ENCODE measurements around the gene RPL36AL.

RPL36AL gene

GRCh38 chr14:49615776-49616175 is 4.7 kb downstream of the RPL36AL start:
- FAIRE-seq (no peak), DNase-seq (ENCODE audit: insufficient read length, low spot score) (no peak)
- no peak for TF ChIP-seq CTCF (IDR thresholded peaks at IDR 0.05; ENCODE audit: insufficient read depth, missing control alignments)

DNA sequence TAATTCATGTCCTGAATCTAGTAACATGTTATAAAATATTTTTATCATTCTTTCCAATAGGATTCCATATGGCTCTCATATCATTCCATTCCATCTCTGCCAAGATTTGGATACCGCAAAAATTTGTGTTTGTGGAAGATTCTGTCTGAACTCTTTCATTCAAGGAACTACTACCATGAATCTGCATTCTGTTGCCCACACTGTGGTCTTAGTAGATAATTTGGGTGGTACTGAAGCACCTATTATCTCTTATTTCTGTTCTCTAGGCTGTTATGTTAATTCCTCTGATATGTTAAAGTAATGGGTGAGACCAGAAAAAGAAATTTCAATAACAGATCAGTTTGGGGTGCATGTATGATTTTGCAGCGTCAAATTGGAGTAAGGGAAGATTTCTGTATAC is 6.2 kb downstream of the RPL36AL start:
- no peak for FAIRE-seq
- no peak for TF ChIP-seq CTCF (IDR thresholded peaks at IDR 0.05; ENCODE audit: insufficient read depth, missing control alignments)
- no peak for DNase-seq (ENCODE audit: insufficient read length, low spot score)

- FAIRE-seq = no peak
- TF ChIP-seq CTCF (IDR thresholded peaks at IDR 0.05; ENCODE audit: insufficient read depth, missing control alignments) = no peak
- DNase-seq (ENCODE audit: insufficient read length, low spot score) = no peak
Observed at GRCh38 chr14:49612671-49613070, 7.8 kb downstream of the RPL36AL start.

DNA sequence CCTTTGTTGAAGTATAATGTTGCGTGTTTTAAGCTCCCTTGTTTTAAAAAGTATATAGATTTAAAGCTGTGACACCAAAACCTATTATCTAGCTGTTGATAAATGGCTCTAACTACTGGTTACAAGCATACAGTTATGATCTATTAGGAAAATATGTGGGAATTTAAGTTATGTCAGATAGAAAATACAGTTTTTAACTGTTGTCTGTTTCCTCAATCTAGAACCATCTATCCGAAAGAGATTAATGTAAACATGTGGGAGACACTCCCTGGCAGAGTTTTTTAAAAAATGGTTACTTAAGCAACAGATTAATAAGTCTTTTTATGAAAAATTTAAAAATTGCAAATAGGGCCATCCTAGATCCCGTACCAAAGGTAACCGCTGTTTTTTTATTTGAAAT is 8.2 kb downstream of the RPL36AL start:
- no peak for DNase-seq (ENCODE audit: insufficient read length, low spot score)
- TF ChIP-seq CTCF (IDR thresholded peaks at IDR 0.05; ENCODE audit: insufficient read depth, missing control alignments) = no peak
- FAIRE-seq = no peak

GRCh38 chr14:49607583-49607982 is 12.8 kb downstream of the RPL36AL start:
- TF ChIP-seq CTCF (IDR thresholded peaks at IDR 0.05; ENCODE audit: insufficient read depth, missing control alignments) = no peak
- no peak for DNase-seq (ENCODE audit: insufficient read length, low spot score)
- FAIRE-seq = no peak

- DNase-seq (ENCODE audit: insufficient read length, low spot score) = peak; percentile 45
Observed at GRCh38 chr14:49598485-49599300, 21.7 kb downstream of the RPL36AL start, which contains the start of gene LRR1. Gene LRR1 (plus strand): TSS chr14:49598940. CDS start chr14:49599021, 81 bp downstream.

More at GRCh38 chr14:49598485-49599300, 21.7 kb downstream of the RPL36AL start, which contains the start of gene LRR1:
- TF ChIP-seq CTCF (IDR thresholded peaks at IDR 0.05; ENCODE audit: insufficient read depth, missing control alignments) = no peak
- no peak for FAIRE-seq
